Hepatocyte (in vitro differentiated cells): ENCODE data around the gene NDST1. TPM values are rescaled to one million over a fixed set of nuclear protein-coding genes. Genes with fewer than 3 reads are reported as not detected.

ENCODE experiments used
- DNase-seq: peaks from one replicate; pipeline ENCODE4 v3.0.0-alpha.2; 2016; ENCODE audit warnings: low spot score
- H2AFZ ChIP-seq: fragments of 200-600 bp; sonication (generic); 2 replicates; pipeline ENCODE4 v1.6.0; 2016; ENCODE audit warnings: antibody characterized with exemption, mild to moderate bottlenecking
- H3K27ac ChIP-seq: fragments of 200-600 bp; sonication (generic); 2 replicates; pipeline ENCODE4 v1.5.1; 2016; ENCODE audit warnings: mild to moderate bottlenecking
- H3K27me3 ChIP-seq: fragments of 200-600 bp; sonication (generic); 2 replicates; pipeline ENCODE4 v1.6.1; 2016
- H3K36me3 ChIP-seq: fragments of 200-600 bp; sonication (generic); replicated peaks from 2 replicates; pipeline ENCODE4 v1.5.1; 2016; ENCODE audit warnings: low read depth; ENCODE audit not compliant: insufficient read depth
- H3K4me1 ChIP-seq: fragments of 200-600 bp; sonication (generic); 2 replicates; pipeline ENCODE4 v1.5.1; 2016; ENCODE audit warnings: mild to moderate bottlenecking, moderate library complexity; ENCODE audit not compliant: insufficient read depth
- H3K4me2 ChIP-seq: fragments of 200-600 bp; sonication (generic); 2 replicates; pipeline ENCODE4 v1.6.0; 2016
- H3K4me3 ChIP-seq: fragments of 200-600 bp; sonication (generic); 2 replicates; pipeline ENCODE4 v1.5.1; 2016; ENCODE audit warnings: mild to moderate bottlenecking
- H3K79me2 ChIP-seq: fragments of 200-600 bp; sonication (generic); 2 replicates; pipeline ENCODE4 v1.6.0; 2017; ENCODE audit warnings: mild to moderate bottlenecking
- H3K9me2 ChIP-seq: fragments of 200-600 bp; sonication (generic); replicated peaks from 2 replicates; pipeline ENCODE4 v1.6.0; 2017; ENCODE audit warnings: mild to moderate bottlenecking; ENCODE audit not compliant: insufficient read depth
- H3K9me3 ChIP-seq: fragments of 200-600 bp; sonication (generic); 2 replicates; pipeline ENCODE4 v1.5.1; 2016; ENCODE audit warnings: low read depth, mild to moderate bottlenecking
- H4K20me1 ChIP-seq: fragments of 200-600 bp; sonication (generic); 2 replicates; pipeline ENCODE4 v1.6.0; 2016; ENCODE audit warnings: mild to moderate bottlenecking; ENCODE audit not compliant: insufficient read depth, poor library complexity, severe bottlenecking
- CTCF ChIP-seq: fragments of 200-600 bp; sonication (generic); IDR thresholded peaks from 2 replicates; pipeline ENCODE4 v1.5.1; 2016; ENCODE audit warnings: antibody characterized with exemption, mild to moderate bottlenecking; ENCODE audit not compliant: poor library complexity
- EZH2 ChIP-seq: fragments of 200-600 bp; sonication (generic); IDR thresholded peaks from 2 replicates; pipeline ENCODE4 v1.6.1; 2016; ENCODE audit warnings: antibody characterized with exemption, mild to moderate bottlenecking, borderline replicate concordance
- EZH2phosphoT487 ChIP-seq: fragments of 200-600 bp; sonication (generic); IDR thresholded peaks from one replicate; pipeline ENCODE4 v1.6.1; 2018; ENCODE audit warnings: antibody characterized with exemption, mild to moderate bottlenecking, low read depth, moderate library complexity; ENCODE audit not compliant: unreplicated experiment, severe bottlenecking
- WGBS: methylation state at CpG from one replicate; pipeline ENCODE4 v1.1.6; 2016; ENCODE audit warnings: low lambda C conversion rate; ENCODE audit errors: missing lambda C conversion rate; 5-methylcytosine and 5-hydroxymethylcytosine counted together
- polyA plus RNA-seq: library from polyadenylated mRNA; unstranded; fragments of >200 nt; fragmentation: Nextera tagmentation; extraction: Ambion mirVana; gene quantifications from 2 replicates; pipeline ENCODE4 v1.2.1, GENCODE V29; 2016
- total RNA-seq: library from RNA; depleted of rRNA; stranded (reverse); fragments of >200 nt; gene quantifications from 2 replicates; pipeline ENCODE4 v1.2.3, GENCODE V29; 2014

The NDST1 gene
- total and polyA plus RNA-seq, 2 experiments from 2014 or later, result 42.5 to 85.1 TPM

GRCh38 chr5:150498501-150498900 lies 9.4 kb upstream of the NDST1 start:
- Histone ChIP-seq H3K9me3 (no peaks in the 10 kb centered on the region), H3K4me2 (peak overlapping the region; percentile 41), H3K4me1 (peaks cover 45% of the 10 kb centered on the region), H3K27me3 (no peaks in the 10 kb centered on the region), H4K20me1 (peaks cover 66% of the 10 kb centered on the region), H3K36me3 (no peaks in the 10 kb centered on the region), H3K79me2 (peaks cover 99% of the 10 kb centered on the region), H2AFZ (no peak overlapping the region), H3K27ac (peak overlapping the region; percentile 85), H3K9me2 (no peaks in the 10 kb centered on the region), H3K4me3 (no peak overlapping the region)
- 40% methylated on average over 6 of the region's 6 CpGs for WGBS
- DNase-seq, result no peak
- TF ChIP-seq CTCF (no peak), EZH2 (no peak), EZH2phosphoT487 (no peak)

- peaks cover 47% of the 10 kb centered on the region for H3K4me1 ChIP-seq
- no peak for DNase-seq
- no peak overlapping the region for H2AFZ ChIP-seq
These were observed 9.0 kb upstream of the NDST1 start for GRCh38 chr5:150498971-150499370.

GRCh38 chr5:150499437-150499956 lies 8.4 kb upstream of the NDST1 start:
- H3K79me2 ChIP-seq, result peaks cover 99% of the 10 kb centered on the region
- no peak overlapping the region for H3K4me3 ChIP-seq
- no peak for DNase-seq
- H3K27ac ChIP-seq, result peak overlapping the region; percentile 44
- H3K9me2 ChIP-seq, result no peaks in the 10 kb centered on the region
- peaks cover 74% of the 10 kb centered on the region for H4K20me1 ChIP-seq
- WGBS, result 59% methylated on average over 7 of the region's 7 CpGs
- no peaks in the 10 kb centered on the region for H3K9me3 ChIP-seq
- no peaks in the 10 kb centered on the region for H3K27me3 ChIP-seq
- no peak overlapping the region for H2AFZ ChIP-seq
- H3K4me2 ChIP-seq, result no peak overlapping the region
- H3K36me3 ChIP-seq, result no peaks in the 10 kb centered on the region
- TF ChIP-seq EZH2 (no peak), EZH2phosphoT487 (no peak), CTCF (no peak)
- H3K4me1 ChIP-seq, result peaks cover 52% of the 10 kb centered on the region

More at GRCh38 chr5:150498971-150499370, 9.0 kb upstream of the NDST1 start:
- Histone ChIP-seq H3K79me2 (peaks cover 99% of the 10 kb centered on the region), H3K9me3 (no peaks in the 10 kb centered on the region), H3K4me2 (no peak overlapping the region), H3K4me3 (no peak overlapping the region), H3K36me3 (no peaks in the 10 kb centered on the region), H4K20me1 (peaks cover 70% of the 10 kb centered on the region), H3K9me2 (no peaks in the 10 kb centered on the region), H3K27me3 (no peaks in the 10 kb centered on the region), H3K27ac (peak overlapping the region; percentile 44)
- no peak for TF ChIP-seq EZH2phosphoT487
- no peak for TF ChIP-seq EZH2
- no peak for TF ChIP-seq CTCF
